PFSK-1 (cell line): ENCODE results near the gene LRRC8B.

Experiments
- FOXP2 ChIP-seq: optimal IDR thresholded peaks from 2 replicates; pipeline ENCODE3; 2011; ENCODE audit warnings: borderline replicate concordance, control low read depth, inconsistent platforms; ENCODE audit not compliant: insufficient read depth; ENCODE audit errors: extremely low read length, extremely low read depth
- POLR2AphosphoS5 ChIP-seq: IDR thresholded peaks from 2 replicates; pipeline ENCODE4 v1.6.1; 2012; ENCODE audit warnings: low read depth, mild to moderate bottlenecking, control low read depth, low read length, moderate library complexity
- SIN3A ChIP-seq: IDR thresholded peaks from 2 replicates; pipeline ENCODE4 v1.6.1; 2012; ENCODE audit warnings: mild to moderate bottlenecking, low read length, moderate library complexity, borderline replicate concordance; ENCODE audit not compliant: insufficient read depth
- TAF1 ChIP-seq: IDR thresholded peaks from 2 replicates; pipeline ENCODE4 v1.6.1; 2012; ENCODE audit warnings: low read length, control low read depth, borderline replicate concordance; ENCODE audit not compliant: insufficient read depth
- TF ChIP-seq, protein P1 (sequence below), 2 experiments: IDR thresholded peaks; 2 replicates each; pipeline versions ENCODE4 v1.6.1 to v1.8.0; 2011 to 2012; ENCODE audit warnings: low read depth in 2 of 2, low read length in 2 of 2, control low read depth in 1 of 2, inconsistent platforms in 1 of 2, mild to moderate bottlenecking in 1 of 2, moderate library complexity in 1 of 2; ENCODE audit not compliant: insufficient read depth in 1 of 2

Gene LRRC8B

GRCh38 chr1:89606227-89606980 is 81.8 kb downstream of the LRRC8B start:
- TF ChIP-seq, protein P1, sequence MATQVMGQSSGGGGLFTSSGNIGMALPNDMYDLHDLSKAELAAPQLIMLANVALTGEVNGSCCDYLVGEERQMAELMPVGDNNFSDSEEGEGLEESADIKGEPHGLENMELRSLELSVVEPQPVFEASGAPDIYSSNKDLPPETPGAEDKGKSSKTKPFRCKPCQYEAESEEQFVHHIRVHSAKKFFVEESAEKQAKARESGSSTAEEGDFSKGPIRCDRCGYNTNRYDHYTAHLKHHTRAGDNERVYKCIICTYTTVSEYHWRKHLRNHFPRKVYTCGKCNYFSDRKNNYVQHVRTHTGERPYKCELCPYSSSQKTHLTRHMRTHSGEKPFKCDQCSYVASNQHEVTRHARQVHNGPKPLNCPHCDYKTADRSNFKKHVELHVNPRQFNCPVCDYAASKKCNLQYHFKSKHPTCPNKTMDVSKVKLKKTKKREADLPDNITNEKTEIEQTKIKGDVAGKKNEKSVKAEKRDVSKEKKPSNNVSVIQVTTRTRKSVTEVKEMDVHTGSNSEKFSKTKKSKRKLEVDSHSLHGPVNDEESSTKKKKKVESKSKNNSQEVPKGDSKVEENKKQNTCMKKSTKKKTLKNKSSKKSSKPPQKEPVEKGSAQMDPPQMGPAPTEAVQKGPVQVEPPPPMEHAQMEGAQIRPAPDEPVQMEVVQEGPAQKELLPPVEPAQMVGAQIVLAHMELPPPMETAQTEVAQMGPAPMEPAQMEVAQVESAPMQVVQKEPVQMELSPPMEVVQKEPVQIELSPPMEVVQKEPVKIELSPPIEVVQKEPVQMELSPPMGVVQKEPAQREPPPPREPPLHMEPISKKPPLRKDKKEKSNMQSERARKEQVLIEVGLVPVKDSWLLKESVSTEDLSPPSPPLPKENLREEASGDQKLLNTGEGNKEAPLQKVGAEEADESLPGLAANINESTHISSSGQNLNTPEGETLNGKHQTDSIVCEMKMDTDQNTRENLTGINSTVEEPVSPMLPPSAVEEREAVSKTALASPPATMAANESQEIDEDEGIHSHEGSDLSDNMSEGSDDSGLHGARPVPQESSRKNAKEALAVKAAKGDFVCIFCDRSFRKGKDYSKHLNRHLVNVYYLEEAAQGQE (IDR thresholded peaks at IDR 0.05; ENCODE audit: insufficient read depth in 1 of 2, low read depth in 2 of 2, low read length in 2 of 2): no peak
- TF ChIP-seq TAF1 (no peak), POLR2AphosphoS5 (no peak), FOXP2 (no peak), SIN3A (no peak)

GRCh38 chr1:89607156-89607555 is 82.5 kb downstream of the LRRC8B start:
- TF ChIP-seq TAF1 (no peak), FOXP2 (no peak), SIN3A (no peak), POLR2AphosphoS5 (no peak)
- TF ChIP-seq, protein P1 (IDR thresholded peaks at IDR 0.05; ENCODE audit: insufficient read depth in 1 of 2, low read depth in 2 of 2, low read length in 2 of 2): no peak

DNA sequence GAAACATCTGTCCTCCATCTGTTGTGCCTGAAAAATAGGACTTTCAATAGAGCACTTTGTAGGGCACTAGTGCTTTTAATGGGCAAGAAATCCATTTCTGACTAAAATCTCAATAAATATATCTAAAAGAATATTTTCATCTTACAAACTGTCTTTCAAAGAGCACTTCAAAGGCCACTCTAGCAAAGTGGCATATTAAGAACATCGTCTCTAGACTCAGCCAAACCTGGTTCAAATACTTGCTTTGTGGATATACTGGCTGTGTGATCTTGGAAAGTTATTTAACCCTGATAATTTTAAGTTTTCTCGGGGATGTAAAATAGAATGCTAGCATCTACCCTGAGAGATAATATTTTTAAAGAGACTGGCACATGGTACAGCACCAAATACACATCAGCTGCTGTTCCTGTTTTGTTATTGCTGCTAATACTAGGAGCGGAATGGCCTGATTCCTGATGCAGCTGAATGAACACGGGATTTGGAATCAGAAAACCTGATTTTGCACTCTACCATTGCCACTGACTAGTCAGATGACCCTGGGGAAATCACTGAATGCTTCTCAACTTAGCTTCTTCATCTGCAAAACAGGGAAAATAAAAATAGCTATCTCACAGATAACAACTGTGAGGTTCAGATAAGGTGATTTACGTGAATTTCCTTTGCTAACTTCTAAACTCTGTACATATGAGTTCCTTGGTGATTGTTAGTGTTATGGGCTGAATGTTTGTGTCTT is 83.1 kb downstream of the LRRC8B start:
- TF ChIP-seq FOXP2: no peak
- TF ChIP-seq, protein P1 (IDR thresholded peaks at IDR 0.05; ENCODE audit: insufficient read depth in 1 of 2, low read depth in 2 of 2, low read length in 2 of 2): no peak
- TF ChIP-seq POLR2AphosphoS5: no peak
- TF ChIP-seq SIN3A: no peak
- TF ChIP-seq TAF1: no peak

DNA sequence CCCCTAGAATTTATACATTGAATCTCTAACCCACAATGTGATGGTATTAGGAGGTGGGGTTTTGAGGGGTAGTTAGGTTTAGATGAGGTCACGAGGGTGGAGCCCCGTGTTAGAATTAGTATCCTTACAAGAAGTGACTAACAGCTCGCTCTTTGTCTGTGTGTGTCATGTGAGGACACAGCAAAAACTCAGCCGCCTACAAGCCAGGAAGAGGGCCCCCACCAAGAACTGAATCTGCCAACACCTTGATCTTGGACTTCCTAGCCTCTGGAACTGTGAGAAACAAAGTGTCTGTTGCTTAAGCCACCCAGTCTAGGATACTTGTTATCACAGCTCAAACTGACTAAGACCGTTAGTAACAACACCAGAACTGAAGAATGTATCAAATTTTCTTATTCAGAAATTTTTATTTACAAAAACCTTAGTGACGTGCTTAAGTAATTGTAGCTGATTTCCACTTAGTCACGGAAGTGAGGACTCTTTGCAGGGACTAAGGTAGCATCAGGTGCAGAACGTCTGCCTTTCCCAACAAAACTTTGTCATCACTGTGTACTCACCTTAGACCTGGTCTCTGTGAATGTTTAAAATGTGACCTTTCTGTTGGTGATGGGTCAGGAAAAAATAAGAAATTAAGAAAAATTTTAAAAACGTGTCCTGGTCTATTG is 83.8 kb downstream of the LRRC8B start:
- TF ChIP-seq, protein P1 (IDR thresholded peaks at IDR 0.05; ENCODE audit: insufficient read depth in 1 of 2, low read depth in 2 of 2, low read length in 2 of 2): no peak
- TF ChIP-seq FOXP2 (no peak), TAF1 (no peak), SIN3A (no peak), POLR2AphosphoS5 (no peak)
